NCI-H69 (cell line): ENCODE data around the gene DUSP14.
"Not testable (repeated sequence)": the region's sequence is repeated elsewhere in the genome, so short reads cannot be mapped to it uniquely, and the experiment has no call there.

Source experiments
- DNase-seq: peaks from one replicate; lab custom pipeline; 2025; lab: John Stamatoyannopoulos, UW

DUSP14 gene

GRCh38 chr17:37489197-37490001 lies at the start of gene DUSP14:
Gene DUSP14, plus strand, starts transcription at chr17:37489891. Its CDS starts 22,382 bp downstream, at chr17:37512273.
- peak; percentile 97 for DNase-seq

- no peak for DNase-seq
Observed at GRCh38 chr17:37440424-37440823, 49.3 kb upstream of the DUSP14 start.

GRCh38 chr17:37441369-37442014 lies 48.2 kb upstream of the DUSP14 start:
- not testable (repeated sequence) for DNase-seq

- peak; percentile 64 for DNase-seq
Observed at GRCh38 chr17:37446027-37446426, 43.7 kb upstream of the DUSP14 start.

GRCh38 chr17:37447641-37448040 lies 42.0 kb upstream of the DUSP14 start:
- DNase-seq = no peak

- DNase-seq = no peak
Observed at GRCh38 chr17:37450112-37450511, 39.6 kb upstream of the DUSP14 start.

GRCh38 chr17:37457801-37458200 lies 31.9 kb upstream of the DUSP14 start:
- not testable (repeated sequence) for DNase-seq

GRCh38 chr17:37458805-37459204 lies 30.9 kb upstream of the DUSP14 start:
- no peak for DNase-seq

- no peak for DNase-seq
Observed at GRCh38 chr17:37461668-37462067, 28.0 kb upstream of the DUSP14 start.

- no peak for DNase-seq
Observed at GRCh38 chr17:37462492-37462891, 27.2 kb upstream of the DUSP14 start.

- DNase-seq = no peak
Observed at GRCh38 chr17:37463039-37463438, 26.7 kb upstream of the DUSP14 start.

- DNase-seq = no peak
Observed at GRCh38 chr17:37465069-37465616, 24.5 kb upstream of the DUSP14 start.

- DNase-seq = no peak
Observed at GRCh38 chr17:37466471-37466870, 23.2 kb upstream of the DUSP14 start.

- DNase-seq = no peak
Observed at GRCh38 chr17:37470181-37470580, 19.5 kb upstream of the DUSP14 start.

GRCh38 chr17:37475731-37476420 lies 13.8 kb upstream of the DUSP14 start:
- DNase-seq = no peak

- peak; percentile 93 for DNase-seq
Observed at GRCh38 chr17:37476431-37477120, 13.1 kb upstream of the DUSP14 start.

- peak; percentile 56 for DNase-seq
Observed at GRCh38 chr17:37478187-37478586, 11.5 kb upstream of the DUSP14 start.

GRCh38 chr17:37479025-37479424 lies 10.7 kb upstream of the DUSP14 start:
- no peak for DNase-seq

GRCh38 chr17:37480427-37480826 lies 9.3 kb upstream of the DUSP14 start:
- DNase-seq = no peak

- DNase-seq = peak; percentile 37
Observed at GRCh38 chr17:37481001-37481665, 8.6 kb upstream of the DUSP14 start.

- DNase-seq = peak; percentile 91
Observed at GRCh38 chr17:37483311-37484039, 6.2 kb upstream of the DUSP14 start.
